ENCODE data around the gene FILIP1L. TPM values are rescaled to one million over a fixed set of nuclear protein-coding genes. Genes with fewer than 3 reads are reported as not detected.

The FILIP1L gene
- polyA plus RNA-seq, 3 donors: 0.13 to 0.40 (median 0.25) TPM

DNA sequence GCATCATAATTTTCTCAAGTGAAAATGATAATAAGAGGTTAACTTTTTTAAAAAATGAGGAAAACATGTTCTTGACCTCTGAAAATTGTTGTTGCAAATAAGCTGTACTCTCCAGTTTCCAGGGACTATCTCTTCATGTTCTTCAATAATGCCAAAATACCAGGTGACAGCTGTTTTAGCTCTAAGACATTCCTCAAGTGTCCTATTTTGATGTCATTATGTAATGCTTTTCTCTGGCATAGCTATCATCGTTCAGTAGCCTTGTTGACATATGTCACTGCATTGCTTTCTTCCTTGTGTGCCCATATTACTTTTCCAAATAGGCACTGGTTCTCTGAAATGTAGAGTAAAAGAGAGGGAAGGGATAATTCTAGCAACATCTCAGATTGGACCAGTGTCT, 5.7 kb upstream of the FILIP1L start:
- Histone ChIP-seq H3K4me2 (replicated peaks; ENCODE audit: extremely low read depth, low read length, poor library complexity, severe bottlenecking) (no peak overlapping the region), H2AFZ (ENCODE audit: insufficient read depth, low read depth, low read length, poor library complexity, severe bottlenecking) (no peak overlapping the region), H3K79me2 (ENCODE audit: insufficient read depth, low read length) (no peaks in the 10 kb centered on the region), H3K27ac (ENCODE audit: low read depth in 1 of 2, low read length in 2 of 2) (no peak overlapping the region), H3K36me3 (replicated peaks in 1 of 2; ENCODE audit: control insufficient read depth in 1 of 2, insufficient read depth in 2 of 2, low read length in 2 of 2) (no peaks in the 10 kb centered on the region), H3K4me3 (replicated peaks in 1 of 3; ENCODE audit: low read depth in 2 of 3, low read length in 3 of 3) (no peak overlapping the region), H3K9ac (ENCODE audit: insufficient read depth, low read length, poor library complexity, severe bottlenecking) (no peak overlapping the region), H3K4me1 (ENCODE audit: control insufficient read depth in 1 of 2, insufficient read depth in 2 of 2, low read length in 2 of 2) (no peaks in the 10 kb centered on the region), H3K9me3 (replicated peaks in 1 of 2; ENCODE audit: control insufficient read depth in 1 of 2, insufficient read depth in 1 of 2, low read length in 2 of 2) (no peaks in the 10 kb centered on the region), H3K27me3 (ENCODE audit: control insufficient read depth in 2 of 2, insufficient read depth in 2 of 2, low read length in 2 of 2) (no peaks in the 10 kb centered on the region), H4K20me1 (ENCODE audit: insufficient read depth, low read length) (no peaks in the 10 kb centered on the region)
- Mint-ChIP-seq H3K36me3 (no peaks in the 10 kb centered on the region), H3K4me1 (no peaks in the 10 kb centered on the region), H3K4me3 (no peak overlapping the region), H3K27me3 (ENCODE audit: low read depth in 3 of 3) (peaks cover 0 to 3% (median 0%) of the 10 kb centered on the region in 3 donors), H3K9me3 (peaks cover 0 to 1% (median 0%) of the 10 kb centered on the region in 7 donors), H3K27ac (no peak overlapping the region)
- intact Hi-C loops (cut with micrococcal nuclease): no loop called here
- no peak for DNase-seq
- WGBS (ENCODE audit: insufficient coverage): no CpG with 5 or more reads among the region's 1 CpG
- TF ChIP-seq, protein P1, sequence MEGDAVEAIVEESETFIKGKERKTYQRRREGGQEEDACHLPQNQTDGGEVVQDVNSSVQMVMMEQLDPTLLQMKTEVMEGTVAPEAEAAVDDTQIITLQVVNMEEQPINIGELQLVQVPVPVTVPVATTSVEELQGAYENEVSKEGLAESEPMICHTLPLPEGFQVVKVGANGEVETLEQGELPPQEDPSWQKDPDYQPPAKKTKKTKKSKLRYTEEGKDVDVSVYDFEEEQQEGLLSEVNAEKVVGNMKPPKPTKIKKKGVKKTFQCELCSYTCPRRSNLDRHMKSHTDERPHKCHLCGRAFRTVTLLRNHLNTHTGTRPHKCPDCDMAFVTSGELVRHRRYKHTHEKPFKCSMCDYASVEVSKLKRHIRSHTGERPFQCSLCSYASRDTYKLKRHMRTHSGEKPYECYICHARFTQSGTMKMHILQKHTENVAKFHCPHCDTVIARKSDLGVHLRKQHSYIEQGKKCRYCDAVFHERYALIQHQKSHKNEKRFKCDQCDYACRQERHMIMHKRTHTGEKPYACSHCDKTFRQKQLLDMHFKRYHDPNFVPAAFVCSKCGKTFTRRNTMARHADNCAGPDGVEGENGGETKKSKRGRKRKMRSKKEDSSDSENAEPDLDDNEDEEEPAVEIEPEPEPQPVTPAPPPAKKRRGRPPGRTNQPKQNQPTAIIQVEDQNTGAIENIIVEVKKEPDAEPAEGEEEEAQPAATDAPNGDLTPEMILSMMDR (IDR thresholded peaks at IDR 0.05): no peak

DNA sequence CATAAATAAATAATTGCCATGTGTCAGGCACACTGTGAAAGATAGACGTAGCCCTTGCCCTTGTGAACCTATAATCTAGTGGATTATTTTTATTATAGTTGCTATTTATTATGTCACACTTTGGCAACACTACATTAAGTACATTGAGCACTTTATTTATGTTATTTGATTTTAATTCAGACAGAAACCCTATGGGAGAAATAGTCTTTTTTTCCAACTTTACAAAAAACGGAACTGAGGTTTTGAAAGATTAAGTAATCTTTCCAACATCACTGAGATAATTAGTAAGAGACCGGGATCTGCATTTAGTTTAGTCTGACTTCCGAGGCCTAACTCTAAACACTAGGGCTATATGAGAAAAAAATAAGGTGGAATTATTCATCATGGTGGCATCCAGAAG, 2.8 kb upstream of the FILIP1L start:
- Histone ChIP-seq H3K9ac (ENCODE audit: insufficient read depth, low read length, poor library complexity, severe bottlenecking) (no peak overlapping the region), H3K36me3 (replicated peaks in 1 of 2; ENCODE audit: control insufficient read depth in 1 of 2, insufficient read depth in 2 of 2, low read length in 2 of 2) (no peaks in the 10 kb centered on the region), H3K27ac (ENCODE audit: low read depth in 1 of 2, low read length in 2 of 2) (no peak overlapping the region), H3K27me3 (ENCODE audit: control insufficient read depth in 2 of 2, insufficient read depth in 2 of 2, low read length in 2 of 2) (no peaks in the 10 kb centered on the region), H3K4me1 (ENCODE audit: control insufficient read depth in 1 of 2, insufficient read depth in 2 of 2, low read length in 2 of 2) (peaks cover 4 to 7% of the 10 kb centered on the region in 2 donors), H3K4me3 (replicated peaks in 1 of 3; ENCODE audit: low read depth in 2 of 3, low read length in 3 of 3) (no peak overlapping the region), H3K4me2 (replicated peaks; ENCODE audit: extremely low read depth, low read length, poor library complexity, severe bottlenecking) (no peak overlapping the region), H3K79me2 (ENCODE audit: insufficient read depth, low read length) (no peaks in the 10 kb centered on the region), H4K20me1 (ENCODE audit: insufficient read depth, low read length) (no peaks in the 10 kb centered on the region), H3K9me3 (replicated peaks in 1 of 2; ENCODE audit: control insufficient read depth in 1 of 2, insufficient read depth in 1 of 2, low read length in 2 of 2) (no peaks in the 10 kb centered on the region), H2AFZ (ENCODE audit: insufficient read depth, low read depth, low read length, poor library complexity, severe bottlenecking) (no peak overlapping the region)
- TF ChIP-seq, protein P1 (IDR thresholded peaks at IDR 0.05): no peak
- H3K9me3 Mint-ChIP-seq: peaks cover 0 to 1% (median 0%) of the 10 kb centered on the region in 7 donors
- DNase-seq: no peak
- no peak overlapping the region for H3K4me3 Mint-ChIP-seq
- H3K27me3 Mint-ChIP-seq (ENCODE audit: low read depth in 3 of 3): peaks cover 0 to 3% (median 0%) of the 10 kb centered on the region in 3 donors
- intact Hi-C loops (cut with micrococcal nuclease): no loop called here
- H3K4me1 Mint-ChIP-seq: peaks cover 9% of the 10 kb centered on the region
- WGBS (ENCODE audit: insufficient coverage): no CpG with 5 or more reads among the region's 4 CpGs
- no peaks in the 10 kb centered on the region for H3K36me3 Mint-ChIP-seq
- no peak overlapping the region for H3K27ac Mint-ChIP-seq

Measured in CD14-positive monocyte (primary cell).